IMR-90 (cell line): ENCODE results near the gene LANCL3.

Experiments used
- CEBPB ChIP-seq: IDR thresholded peaks from 2 replicates; pipeline ENCODE4 v1.6.1; 2012; ENCODE audit warnings: low read depth, low read length, improper control_type of control experiment
- CHD1 ChIP-seq: IDR thresholded peaks from 2 replicates; pipeline ENCODE4 v1.6.1; 2012; ENCODE audit warnings: low read depth, low read length, improper control_type of control experiment
- CTCF ChIP-seq: conservative IDR thresholded peaks from 2 replicates; pipeline ENCODE4 v1.5.1; 2012; ENCODE audit warnings: mild to moderate bottlenecking, low read depth, low read length, improper control_type of control experiment
- MAFK ChIP-seq: IDR thresholded peaks from 2 replicates; pipeline ENCODE4 v1.6.1; 2012; ENCODE audit warnings: low read depth, low read length, improper control_type of control experiment
- NFE2L2 ChIP-seq: fragments of 150-350 bp; IDR thresholded peaks from 2 replicates; pipeline ENCODE4 v1.6.1; 2016; ENCODE audit warnings: low read depth, mild to moderate bottlenecking, low read length
- POLR2A ChIP-seq: IDR thresholded peaks from 2 replicates; pipeline ENCODE4 v1.6.1; 2012; ENCODE audit warnings: mild to moderate bottlenecking, low read depth, low read length
- RAD21 ChIP-seq: IDR thresholded peaks from 2 replicates; pipeline ENCODE4 v1.6.1; 2012; ENCODE audit warnings: low read length, improper control_type of control experiment
- RCOR1 ChIP-seq: IDR thresholded peaks from 2 replicates; pipeline ENCODE4 v1.6.1; 2012; ENCODE audit warnings: mild to moderate bottlenecking, low read length, improper control_type of control experiment; ENCODE audit not compliant: insufficient replicate concordance
- SMC3 ChIP-seq: fragments of 150-350 bp; IDR thresholded peaks from 2 replicates; pipeline ENCODE4 v1.6.1; 2016; ENCODE audit warnings: low read depth, mild to moderate bottlenecking, antibody characterized with exemption, low read length, moderate library complexity
- TF ChIP-seq, protein P1 (sequence below): fragments of 150-350 bp; IDR thresholded peaks from 2 replicates; pipeline ENCODE4 v1.6.1; 2017; ENCODE audit warnings: mild to moderate bottlenecking, antibody characterized with exemption, low read length, low read depth

- no peak for TF ChIP-seq CTCF
- no peak for TF ChIP-seq NFE2L2
- no peak for TF ChIP-seq POLR2A
- TF ChIP-seq RAD21, result no peak
- TF ChIP-seq, protein P1, sequence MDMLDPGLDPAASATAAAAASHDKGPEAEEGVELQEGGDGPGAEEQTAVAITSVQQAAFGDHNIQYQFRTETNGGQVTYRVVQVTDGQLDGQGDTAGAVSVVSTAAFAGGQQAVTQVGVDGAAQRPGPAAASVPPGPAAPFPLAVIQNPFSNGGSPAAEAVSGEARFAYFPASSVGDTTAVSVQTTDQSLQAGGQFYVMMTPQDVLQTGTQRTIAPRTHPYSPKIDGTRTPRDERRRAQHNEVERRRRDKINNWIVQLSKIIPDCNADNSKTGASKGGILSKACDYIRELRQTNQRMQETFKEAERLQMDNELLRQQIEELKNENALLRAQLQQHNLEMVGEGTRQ, result no peak
- TF ChIP-seq CHD1, result no peak
- no peak for TF ChIP-seq CEBPB
- TF ChIP-seq MAFK, result no peak
- TF ChIP-seq RCOR1, result no peak
- no peak for TF ChIP-seq SMC3
Observed at GRCh38 chrX:37608156-37608555, 36.7 kb downstream of the LANCL3 start.
